ENCODE data around the gene RRAGB.
"Not testable (repeated sequence)": the region's sequence is repeated elsewhere in the genome, so short reads cannot be mapped to it uniquely, and the experiment has no call there.

Gene RRAGB

GRCh38 chrX:55717521-55718497 is at the start of gene RRAGB:
Gene RRAGB (plus strand): TSS chrX:55717749. CDS start chrX:55718328, 579 bp downstream.
- peak; percentile 94 to 96 for DNase-seq

DNA sequence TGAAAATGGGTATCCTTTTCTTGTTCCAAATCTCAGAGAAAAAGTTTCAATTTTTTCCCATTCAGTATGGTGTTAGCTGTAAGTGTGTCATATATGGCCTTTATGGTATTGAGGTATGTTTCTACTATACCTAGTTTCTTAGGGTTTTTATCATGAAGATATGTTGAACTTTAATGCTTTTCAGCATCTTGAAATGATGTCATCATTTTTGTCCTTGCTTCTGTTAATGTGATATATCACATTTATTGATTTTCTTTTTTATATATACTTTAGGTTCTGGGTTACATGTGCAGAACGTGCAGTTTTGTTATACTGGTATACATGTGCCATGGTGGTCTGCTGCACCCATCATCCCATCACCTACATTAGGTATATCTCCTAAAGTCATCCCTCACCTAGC is 49.5 kb upstream of the RRAGB start:
- no peak for DNase-seq

GRCh38 chrX:55688579-55688978 is 29.0 kb upstream of the RRAGB start:
- DNase-seq: not testable (repeated sequence)

DNA sequence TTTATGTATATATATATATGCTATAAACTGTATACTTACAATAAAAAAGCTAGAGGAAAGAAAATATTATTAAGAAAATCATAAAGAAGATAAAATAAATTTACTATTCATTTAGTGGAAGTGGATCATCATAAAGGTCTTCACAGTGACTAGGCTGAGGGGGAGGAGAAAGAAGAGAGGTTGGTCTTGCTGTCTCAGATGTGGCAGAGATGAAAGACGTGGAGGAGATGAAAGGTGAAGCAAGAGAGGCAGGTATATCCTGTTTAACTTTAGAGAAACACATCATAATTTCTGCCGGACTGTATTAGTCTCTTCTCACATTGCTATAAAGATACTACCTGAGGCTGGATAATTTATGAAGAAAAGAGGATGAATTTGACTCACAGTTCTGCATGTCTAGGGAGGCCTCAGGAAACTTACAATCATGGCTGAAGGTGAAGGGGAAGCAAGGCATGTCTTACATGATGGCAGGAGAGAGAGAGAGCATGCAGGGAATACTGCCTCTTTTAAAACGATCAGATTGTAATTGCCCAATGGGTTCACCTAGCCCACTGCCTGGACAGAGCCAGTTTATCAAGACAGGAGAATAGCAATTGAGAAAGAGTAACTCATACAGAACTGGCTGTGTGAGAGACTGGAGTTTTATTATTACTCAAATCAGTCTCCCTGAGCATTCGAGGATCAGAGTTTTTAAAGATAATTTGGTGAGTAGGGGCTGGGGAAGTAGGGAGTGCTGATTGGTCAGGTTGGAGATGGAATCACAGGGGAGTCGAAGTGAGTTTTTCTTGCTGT is 22.1 kb upstream of the RRAGB start:
- peak; percentile 11 to 32 for DNase-seq

- no peak for DNase-seq
These were observed 20.2 kb upstream of the RRAGB start for GRCh38 chrX:55697381-55697780.

DNA sequence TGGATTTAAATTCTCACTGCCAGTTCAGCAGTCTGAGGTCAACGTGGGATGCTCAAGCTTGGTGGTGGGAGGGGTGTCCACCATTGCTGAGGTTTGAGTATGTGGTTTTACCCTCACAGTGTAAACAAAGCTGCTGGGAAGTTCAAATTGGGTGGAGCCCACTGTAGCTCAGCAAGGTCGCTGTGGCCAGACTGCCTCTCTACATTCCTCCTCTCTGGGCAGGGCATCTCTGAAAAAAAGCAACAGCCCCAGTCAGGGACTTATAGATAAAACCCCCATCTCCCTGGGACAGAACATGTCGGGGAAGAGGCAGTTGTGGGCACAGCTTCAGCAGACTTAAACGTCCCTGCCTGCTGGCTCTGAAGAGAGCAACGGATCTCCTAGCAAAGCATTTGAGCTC is 14.9 kb upstream of the RRAGB start:
- no peak for DNase-seq

GRCh38 chrX:55703436-55703835 is 14.1 kb upstream of the RRAGB start:
- DNase-seq: not testable (repeated sequence)

DNA sequence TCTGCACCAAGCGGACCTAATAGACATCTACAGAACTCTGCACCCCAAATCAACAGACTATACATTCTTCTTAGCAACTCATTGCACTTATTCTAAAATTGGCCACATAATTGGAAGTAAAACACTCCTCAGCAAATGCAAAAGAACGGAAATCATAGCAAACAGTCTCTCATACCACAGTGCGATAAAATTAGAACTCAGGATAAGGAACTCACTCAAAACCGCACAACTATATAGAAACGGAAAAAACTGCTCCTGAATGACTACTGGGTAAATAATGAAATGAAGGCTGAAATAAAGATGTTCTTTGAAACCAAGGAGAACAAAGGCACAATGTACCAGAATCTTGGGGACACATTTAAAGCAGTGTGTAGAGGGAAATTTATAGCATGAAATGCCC is 12.5 kb upstream of the RRAGB start:
- DNase-seq: not testable (repeated sequence)

GRCh38 chrX:55709735-55710134 is 7.8 kb upstream of the RRAGB start:
- no peak for DNase-seq

DNA sequence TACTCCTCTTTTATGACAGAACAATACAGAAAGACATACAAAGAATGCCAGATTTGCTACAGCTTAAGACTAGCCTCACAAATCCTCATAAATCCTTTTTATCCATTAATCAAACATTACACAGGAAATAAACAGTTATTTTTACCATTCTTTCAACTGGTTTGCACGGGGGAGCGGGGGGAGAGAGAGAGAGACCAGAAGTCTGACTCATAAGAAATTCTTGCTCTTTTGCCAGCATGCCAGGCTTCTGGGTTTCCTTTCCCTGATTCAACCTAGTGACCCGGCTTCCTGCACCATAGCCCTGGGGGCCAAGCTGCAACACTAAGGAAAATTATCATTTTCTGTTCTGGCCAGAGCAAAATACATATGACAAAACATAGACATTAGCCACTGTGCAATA is 6.8 kb upstream of the RRAGB start:
- DNase-seq: no peak

- no peak for DNase-seq
These were observed 3.9 kb upstream of the RRAGB start for GRCh38 chrX:55713631-55714030.

DNA sequence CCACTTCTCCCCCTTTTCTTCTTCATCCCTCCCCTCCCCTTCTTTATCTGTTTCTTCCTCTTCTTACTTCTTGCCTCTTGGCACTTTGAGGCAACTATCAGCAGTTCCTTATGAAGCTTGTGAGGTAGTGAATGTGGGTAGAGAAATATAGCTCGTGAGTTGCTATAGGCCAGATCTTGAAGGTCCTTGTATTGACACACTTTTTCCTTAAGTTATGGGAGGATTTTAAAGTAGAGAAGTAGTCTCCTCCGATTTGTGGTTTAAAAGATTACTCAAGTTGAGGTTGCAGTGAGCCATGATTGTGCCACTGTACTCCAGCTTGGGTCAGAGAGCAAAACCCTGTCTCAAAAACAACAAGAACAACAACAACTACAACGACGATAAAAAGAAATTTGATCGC is 3.4 kb upstream of the RRAGB start:
- DNase-seq: no peak

DNA sequence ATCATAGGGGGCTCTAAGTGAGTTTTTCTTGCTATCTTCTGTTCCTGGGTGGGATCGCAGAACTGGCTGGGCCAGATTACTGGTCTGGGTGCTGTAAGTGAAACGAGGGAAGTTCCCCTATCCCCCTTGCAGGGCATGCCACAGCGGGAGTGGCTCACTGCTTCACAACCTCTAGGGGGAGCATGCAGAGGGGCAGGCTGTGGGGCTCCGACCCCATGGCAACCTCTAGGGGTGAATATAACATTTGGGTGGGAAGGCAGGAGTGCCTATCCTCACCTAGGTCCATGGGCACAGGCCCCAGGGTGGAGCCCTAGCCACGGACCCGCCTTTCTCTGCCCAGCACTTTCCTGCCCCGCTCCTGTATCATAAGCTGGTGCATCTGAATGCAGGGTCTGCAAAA is 1.7 kb upstream of the RRAGB start:
- DNase-seq: no peak

GRCh38 chrX:55716937-55717336 is 612 bp upstream of the RRAGB start:
- DNase-seq: no peak

DNA sequence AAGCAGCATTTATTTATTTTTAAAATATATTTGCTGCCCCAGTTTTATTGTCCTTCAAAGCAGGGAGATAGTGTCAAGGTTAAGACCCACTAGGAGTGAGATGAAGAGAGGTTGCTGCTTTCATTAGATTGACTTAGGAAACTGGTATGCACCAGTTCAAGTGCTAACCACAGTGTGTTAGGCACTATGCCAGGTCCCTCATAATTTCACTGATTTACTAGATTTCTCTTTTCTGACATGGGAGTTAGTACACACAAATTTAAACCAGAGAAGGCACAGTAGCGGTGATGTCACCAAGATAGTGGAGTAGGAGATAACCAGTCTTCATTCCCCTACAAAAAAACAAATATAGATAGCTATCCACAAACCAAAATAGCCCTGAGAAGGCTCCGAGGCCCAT is 14.3 kb downstream of the RRAGB start:
- DNase-seq: no peak

- no peak for DNase-seq
These were observed 21.4 kb downstream of the RRAGB start for GRCh38 chrX:55738969-55739368.

DNA sequence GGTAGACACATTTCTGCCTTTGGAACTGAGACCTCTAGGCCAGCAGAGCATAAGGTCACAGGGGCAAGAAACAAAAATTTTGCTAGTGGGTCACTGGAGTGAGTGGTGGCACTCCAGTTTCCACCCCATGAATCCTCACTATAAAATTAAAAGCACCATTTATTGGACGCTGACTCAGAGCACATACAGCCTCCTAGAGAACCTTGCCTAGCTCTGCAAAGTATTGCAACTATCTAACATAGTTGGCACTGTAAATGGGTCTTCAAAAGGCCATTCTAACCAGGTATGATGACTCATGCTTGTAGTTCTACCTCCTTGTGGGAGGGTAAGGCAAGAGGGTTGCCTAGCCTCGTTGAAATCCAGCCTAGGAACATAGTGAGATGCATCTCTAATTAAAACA is 25.1 kb downstream of the RRAGB start:
- no peak for DNase-seq

GRCh38 chrX:55748463-55748862 is 30.9 kb downstream of the RRAGB start:
- not testable (repeated sequence) for DNase-seq

GRCh38 chrX:55750256-55750655 is 32.7 kb downstream of the RRAGB start:
- no peak for DNase-seq

- no peak for DNase-seq
These were observed 37.3 kb downstream of the RRAGB start for GRCh38 chrX:55754861-55755294.

GRCh38 chrX:55758033-55758432 is 40.5 kb downstream of the RRAGB start:
- no peak for DNase-seq

GRCh38 chrX:55759478-55759877 is 41.9 kb downstream of the RRAGB start:
- DNase-seq: no peak

DNA sequence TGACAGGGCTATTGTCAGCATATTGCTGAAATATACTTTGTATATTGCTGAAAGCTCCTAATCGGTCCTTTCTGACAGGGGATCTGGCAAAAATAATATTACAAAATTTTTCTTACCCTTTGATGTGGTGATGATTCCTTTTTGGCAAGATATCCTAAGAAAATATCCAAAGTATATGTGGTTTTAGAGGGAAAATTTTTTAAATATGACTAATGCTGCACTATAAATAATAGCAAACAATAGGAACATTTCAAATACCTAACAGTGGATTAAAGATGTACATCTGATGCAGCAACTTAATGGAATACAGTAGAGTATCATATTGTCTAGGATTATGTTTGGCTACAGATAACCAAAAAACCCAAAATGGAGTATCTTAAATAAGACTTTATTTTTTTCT is 49.6 kb downstream of the RRAGB start:
- DNase-seq: no peak

GRCh38 chrX:55774419-55774818 is 56.9 kb downstream of the RRAGB start:
- DNase-seq: not testable (repeated sequence)

Measured in CD4-positive, alpha-beta T cell treated with Interleukin-1 beta for 1 hour (primary cell).